ENCODE measurements around the gene SH3RF1.

DNA sequence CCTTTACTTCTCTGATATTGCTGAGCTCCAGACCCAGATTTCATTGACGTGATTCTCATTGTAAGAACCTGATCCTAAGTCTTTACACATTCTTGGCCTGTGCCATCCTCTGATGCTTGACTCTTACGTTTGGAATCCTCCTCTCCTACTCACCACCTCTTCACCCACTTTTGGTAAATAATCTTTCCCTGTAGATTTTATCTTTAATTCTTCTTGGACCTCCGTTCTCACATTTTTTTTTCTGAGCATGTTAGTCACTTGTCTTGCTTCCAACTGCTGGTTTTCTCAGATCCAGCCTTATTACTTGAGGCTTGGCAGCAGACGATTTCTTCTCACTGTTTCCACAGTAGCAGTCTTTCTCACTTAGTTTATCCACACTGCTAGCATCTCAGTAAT, 12.4 kb upstream of the SH3RF1 start:
- TF ChIP-seq, protein P1, sequence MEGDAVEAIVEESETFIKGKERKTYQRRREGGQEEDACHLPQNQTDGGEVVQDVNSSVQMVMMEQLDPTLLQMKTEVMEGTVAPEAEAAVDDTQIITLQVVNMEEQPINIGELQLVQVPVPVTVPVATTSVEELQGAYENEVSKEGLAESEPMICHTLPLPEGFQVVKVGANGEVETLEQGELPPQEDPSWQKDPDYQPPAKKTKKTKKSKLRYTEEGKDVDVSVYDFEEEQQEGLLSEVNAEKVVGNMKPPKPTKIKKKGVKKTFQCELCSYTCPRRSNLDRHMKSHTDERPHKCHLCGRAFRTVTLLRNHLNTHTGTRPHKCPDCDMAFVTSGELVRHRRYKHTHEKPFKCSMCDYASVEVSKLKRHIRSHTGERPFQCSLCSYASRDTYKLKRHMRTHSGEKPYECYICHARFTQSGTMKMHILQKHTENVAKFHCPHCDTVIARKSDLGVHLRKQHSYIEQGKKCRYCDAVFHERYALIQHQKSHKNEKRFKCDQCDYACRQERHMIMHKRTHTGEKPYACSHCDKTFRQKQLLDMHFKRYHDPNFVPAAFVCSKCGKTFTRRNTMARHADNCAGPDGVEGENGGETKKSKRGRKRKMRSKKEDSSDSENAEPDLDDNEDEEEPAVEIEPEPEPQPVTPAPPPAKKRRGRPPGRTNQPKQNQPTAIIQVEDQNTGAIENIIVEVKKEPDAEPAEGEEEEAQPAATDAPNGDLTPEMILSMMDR (IDR thresholded peaks at IDR 0.05): no peak
- TF ChIP-seq POLR2AphosphoS5 (IDR thresholded peaks at IDR 0.05; ENCODE audit: low read depth, low read length) (no peak), SIN3A (IDR thresholded peaks at IDR 0.05; ENCODE audit: borderline replicate concordance, insufficient read depth, low read depth, low read length) (no peak)
- TF ChIP-seq, protein P2, sequence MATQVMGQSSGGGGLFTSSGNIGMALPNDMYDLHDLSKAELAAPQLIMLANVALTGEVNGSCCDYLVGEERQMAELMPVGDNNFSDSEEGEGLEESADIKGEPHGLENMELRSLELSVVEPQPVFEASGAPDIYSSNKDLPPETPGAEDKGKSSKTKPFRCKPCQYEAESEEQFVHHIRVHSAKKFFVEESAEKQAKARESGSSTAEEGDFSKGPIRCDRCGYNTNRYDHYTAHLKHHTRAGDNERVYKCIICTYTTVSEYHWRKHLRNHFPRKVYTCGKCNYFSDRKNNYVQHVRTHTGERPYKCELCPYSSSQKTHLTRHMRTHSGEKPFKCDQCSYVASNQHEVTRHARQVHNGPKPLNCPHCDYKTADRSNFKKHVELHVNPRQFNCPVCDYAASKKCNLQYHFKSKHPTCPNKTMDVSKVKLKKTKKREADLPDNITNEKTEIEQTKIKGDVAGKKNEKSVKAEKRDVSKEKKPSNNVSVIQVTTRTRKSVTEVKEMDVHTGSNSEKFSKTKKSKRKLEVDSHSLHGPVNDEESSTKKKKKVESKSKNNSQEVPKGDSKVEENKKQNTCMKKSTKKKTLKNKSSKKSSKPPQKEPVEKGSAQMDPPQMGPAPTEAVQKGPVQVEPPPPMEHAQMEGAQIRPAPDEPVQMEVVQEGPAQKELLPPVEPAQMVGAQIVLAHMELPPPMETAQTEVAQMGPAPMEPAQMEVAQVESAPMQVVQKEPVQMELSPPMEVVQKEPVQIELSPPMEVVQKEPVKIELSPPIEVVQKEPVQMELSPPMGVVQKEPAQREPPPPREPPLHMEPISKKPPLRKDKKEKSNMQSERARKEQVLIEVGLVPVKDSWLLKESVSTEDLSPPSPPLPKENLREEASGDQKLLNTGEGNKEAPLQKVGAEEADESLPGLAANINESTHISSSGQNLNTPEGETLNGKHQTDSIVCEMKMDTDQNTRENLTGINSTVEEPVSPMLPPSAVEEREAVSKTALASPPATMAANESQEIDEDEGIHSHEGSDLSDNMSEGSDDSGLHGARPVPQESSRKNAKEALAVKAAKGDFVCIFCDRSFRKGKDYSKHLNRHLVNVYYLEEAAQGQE (IDR thresholded peaks at IDR 0.05; ENCODE audit: insufficient read depth in 1 of 2, low read depth in 2 of 2, low read length in 1 of 2): no peak
